Brain pericyte (primary cell): ENCODE measurements around the gene ADAMTS7.
"Not testable (repeated sequence)": the region's sequence is repeated elsewhere in the genome, so short reads cannot be mapped to it uniquely, and the experiment has no call there.

ENCODE experiments used
- DNase-seq: peaks from one replicate; pipeline ENCODE4 v3.0.0-alpha.2; 2012; ENCODE audit warnings: low read depth, low spot score

ADAMTS7 gene

GRCh38 chr15:78811124-78811824 lies at the start of gene ADAMTS7:
TSS of gene ADAMTS7 (minus strand) at chr15:78811464. CDS start at chr15:78811220, 244 bp downstream.
- no peak for DNase-seq

DNA sequence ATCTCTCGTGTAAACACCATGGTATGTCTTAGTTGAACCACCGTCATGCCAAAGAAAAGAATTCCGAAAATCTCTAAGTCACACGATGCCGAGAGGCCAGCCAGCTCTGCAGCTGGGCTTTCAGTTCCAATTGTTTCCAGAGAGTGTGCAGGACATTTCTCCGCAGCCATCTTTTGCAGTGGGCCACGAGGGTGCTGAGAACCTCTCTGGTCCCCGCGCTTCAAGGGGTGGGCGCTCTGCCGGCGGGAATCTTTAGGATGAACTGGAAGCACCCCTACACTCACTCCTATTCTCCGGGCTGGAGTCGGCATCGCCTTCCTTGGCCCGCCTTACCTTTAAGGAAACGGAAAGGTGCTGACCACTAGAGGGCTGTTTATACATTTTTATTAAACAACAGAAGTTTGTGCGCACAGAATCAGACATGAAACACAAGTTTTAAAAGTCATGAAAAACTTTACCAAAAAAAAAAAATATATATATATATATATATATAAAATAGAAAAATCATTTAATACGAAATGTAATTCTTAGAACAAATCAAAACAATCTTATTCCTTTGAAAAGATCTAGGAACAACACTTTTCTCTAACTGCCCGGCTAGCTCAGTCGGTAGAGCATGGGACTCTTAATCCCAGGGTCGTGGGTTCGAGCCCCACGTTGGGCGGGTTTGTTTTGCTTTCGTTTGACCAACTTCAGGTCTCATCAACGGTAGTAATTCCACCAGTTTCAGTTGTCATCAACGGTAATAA lies 48.9 kb upstream of the ADAMTS7 start:
- peak; percentile 47 for DNase-seq

DNA sequence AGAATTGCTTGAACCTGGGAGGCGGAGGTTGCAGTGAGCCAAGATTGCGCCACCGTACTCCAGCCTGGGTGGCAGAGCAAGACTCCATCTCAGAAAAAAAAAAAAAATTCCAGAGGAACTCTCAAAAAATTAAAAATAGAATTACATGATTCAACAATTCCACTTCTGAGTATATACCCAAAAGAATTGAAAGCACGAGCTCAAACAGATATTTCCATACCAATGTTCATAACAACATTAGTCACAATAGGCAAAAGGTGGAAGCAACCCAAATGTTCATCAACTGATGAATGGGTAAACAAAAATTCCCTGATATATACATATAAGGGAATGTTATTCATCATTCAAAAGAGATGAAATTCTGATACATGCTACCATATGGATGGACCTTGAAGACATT lies 44.5 kb upstream of the ADAMTS7 start:
- DNase-seq: no peak

DNA sequence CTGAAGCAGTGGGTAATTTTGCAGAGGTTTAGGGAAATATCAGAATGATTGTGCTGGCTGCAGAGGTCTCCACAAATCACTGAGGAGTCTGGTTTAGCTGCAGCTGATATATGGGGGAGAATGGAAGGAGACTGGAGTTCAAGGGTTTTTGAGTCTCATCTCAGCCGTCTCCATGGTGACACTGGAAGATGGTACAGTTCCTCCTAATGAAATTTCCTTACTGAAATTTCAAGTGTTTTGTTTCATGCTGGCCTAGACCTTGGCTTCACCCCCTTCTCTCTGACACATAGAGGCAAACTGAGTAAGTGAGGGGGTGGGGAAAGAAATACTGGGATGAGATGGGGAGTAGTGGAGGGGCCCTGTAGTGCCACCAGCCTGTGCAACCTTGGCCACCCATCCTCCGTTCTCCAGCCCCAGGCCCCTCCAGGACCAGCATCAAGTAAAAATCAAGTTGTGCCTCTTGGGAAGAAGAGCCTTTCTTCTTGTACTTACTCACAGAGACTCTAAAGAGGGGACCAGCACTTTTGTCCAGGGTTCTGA lies 43.6 kb upstream of the ADAMTS7 start:
- no peak for DNase-seq

DNA sequence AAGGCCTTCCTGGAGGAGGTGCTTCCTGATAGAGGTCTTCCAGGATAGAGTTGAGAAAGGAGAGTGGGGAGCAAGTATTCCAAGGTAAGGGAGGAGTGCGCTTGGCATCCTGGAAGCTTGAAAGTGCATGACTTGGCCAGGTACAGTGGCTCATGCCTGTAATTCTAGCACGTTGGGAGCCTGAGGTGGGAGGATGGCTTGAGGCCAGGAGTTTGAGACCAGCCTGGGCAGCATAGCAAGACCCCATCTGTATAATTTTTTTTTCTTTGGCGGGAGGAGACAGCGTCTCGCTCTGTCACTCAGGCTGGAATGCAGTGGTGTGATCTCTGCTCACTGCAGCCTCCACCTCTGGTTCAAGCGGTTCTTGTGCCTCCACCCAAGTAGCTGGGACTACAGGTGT lies 42.2 kb upstream of the ADAMTS7 start:
- no peak for DNase-seq

GRCh38 chr15:78850941-78851755 lies 39.9 kb upstream of the ADAMTS7 start:
- no peak for DNase-seq

DNA sequence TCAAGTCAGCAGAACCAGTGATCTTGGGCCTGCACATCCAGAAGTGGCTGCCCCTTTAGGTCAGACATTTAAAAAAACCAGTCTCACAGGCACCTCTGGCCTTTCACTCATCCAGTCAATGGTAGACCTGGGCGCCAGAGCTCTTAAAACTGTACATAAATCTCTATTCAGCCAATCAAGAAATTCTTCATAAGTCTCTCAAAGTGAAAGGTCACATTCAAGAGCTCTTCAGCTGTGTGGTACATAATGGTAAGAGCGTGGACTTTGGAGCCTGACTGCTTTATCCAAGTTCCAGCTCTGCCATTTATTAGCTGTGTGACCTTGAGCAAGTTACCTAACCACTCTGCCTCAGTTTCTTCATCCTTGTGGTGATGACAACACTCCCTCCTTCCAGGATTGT lies 39.1 kb upstream of the ADAMTS7 start:
- no peak for DNase-seq

- DNase-seq: not testable (repeated sequence)
These were observed 36.2 kb upstream of the ADAMTS7 start for GRCh38 chr15:78847387-78847906.

DNA sequence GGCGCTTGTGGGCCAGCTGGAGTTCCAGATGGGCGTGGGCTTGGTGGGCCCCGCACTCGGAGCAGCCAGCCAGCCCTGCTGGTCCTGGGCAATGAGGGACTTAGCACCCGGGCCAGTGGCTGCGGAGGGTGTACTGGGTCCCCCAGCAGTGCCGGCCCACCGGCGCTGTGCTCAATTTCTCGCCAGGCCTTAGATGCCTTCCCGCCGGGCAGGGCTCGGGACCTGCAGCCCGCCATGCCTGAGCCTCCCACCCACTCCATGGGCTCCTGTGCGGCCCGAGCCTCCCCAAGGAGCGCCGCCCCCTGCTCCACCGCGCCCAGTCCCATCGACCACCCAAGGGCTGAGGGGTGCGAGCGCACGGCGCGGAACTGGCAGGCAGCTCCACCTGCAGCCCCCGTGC lies 35.6 kb upstream of the ADAMTS7 start:
- not testable (repeated sequence) for DNase-seq

DNA sequence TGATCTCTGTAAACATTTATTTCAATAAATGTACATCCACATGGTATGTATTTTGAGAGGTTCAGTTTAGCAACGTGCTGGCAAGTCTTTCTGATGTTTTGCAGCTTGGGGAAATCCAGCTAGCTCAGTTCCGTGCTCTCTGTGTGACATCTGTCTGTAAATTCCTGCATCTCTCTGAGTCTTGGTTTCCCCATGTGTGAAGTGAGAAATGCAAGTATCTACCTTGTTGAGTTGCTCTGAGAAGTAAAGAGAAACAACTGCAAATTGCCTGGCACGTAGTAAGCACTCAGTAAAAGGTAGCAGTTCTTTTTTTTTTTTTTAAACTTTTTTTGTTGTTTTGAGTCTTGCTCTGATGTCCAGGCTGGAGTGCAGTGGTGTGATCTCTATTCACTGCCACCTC lies 31.3 kb upstream of the ADAMTS7 start:
- no peak for DNase-seq

GRCh38 chr15:78841891-78842290 lies 30.6 kb upstream of the ADAMTS7 start:
- no peak for DNase-seq

GRCh38 chr15:78841376-78841706 lies 30.1 kb upstream of the ADAMTS7 start:
- DNase-seq: no peak

DNA sequence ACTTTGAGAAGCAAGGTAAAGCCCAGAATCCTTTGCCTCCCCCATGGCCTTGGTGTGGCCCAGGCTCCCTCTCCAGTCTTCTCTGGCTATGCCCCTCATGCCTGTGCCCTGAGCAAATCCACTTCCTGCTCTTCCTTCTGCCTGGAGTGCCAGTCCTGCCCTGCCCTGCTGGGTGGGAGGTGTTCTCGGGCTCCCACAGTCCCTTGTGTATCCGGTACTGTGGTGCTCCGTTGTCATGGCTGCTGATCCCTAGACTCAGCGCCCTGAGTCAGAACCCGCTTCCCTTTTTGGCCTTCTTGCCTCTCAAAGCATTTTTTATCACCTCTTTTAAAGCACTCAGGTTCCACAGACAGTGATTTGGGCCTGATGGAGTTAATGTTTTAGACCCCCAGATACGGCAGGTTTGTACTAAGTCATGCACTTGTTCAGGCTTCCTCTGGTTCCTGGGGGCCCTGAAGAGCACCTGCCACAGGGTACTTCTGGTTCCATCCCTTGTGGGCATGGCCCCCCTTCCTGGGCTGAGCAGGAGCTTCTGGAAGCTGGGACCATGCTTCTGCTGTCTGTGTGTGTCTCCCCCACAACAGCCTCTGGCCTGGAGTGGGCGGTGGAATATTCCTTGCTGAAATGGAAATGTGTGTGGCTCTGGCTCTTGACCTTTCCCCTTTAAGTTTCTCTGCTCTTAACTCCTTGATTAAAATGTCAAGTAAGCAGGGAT lies 29.6 kb upstream of the ADAMTS7 start:
- no peak for DNase-seq

GRCh38 chr15:78839151-78839550 lies 27.9 kb upstream of the ADAMTS7 start:
- not testable (repeated sequence) for DNase-seq

DNA sequence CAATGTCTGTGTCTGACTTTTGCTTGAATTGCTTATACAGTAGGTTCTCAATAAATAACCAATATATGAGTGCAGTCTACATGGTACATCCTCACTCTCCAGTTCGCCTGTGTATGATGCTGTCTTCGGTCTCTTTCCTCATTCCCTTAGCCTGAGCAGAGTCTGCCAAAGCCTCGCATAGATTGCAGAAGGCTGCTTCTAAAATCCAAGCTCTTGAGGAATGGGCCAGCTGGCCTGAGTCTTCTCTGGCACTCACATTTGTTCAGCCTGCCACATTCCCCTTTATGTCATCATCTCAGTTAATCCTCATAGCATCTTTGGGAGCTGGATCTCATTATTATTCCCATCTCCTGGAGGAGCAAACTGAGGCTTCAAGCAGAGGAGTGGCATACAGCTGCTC lies 27.2 kb upstream of the ADAMTS7 start:
- DNase-seq: no peak

DNA sequence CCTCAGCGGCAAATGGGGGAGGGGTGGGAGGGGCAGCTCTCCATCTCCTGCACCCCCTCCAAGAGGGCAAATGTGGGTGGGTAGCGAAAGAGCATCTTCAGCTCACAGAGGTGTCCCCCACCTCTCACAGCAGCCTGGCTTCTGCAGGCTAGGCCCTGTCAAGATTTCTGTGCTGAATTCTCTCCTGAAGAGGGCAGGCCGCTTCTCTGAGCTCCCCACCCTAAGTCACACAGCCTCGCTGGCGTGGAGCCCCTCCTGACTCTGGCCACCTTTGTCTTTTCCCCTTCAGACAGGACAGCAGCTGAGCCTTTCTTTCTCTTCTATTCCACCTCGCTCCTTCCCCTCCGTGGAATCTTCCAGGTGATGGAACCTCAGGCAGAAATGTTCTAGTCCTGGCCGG lies 26.3 kb upstream of the ADAMTS7 start:
- no peak for DNase-seq

DNA sequence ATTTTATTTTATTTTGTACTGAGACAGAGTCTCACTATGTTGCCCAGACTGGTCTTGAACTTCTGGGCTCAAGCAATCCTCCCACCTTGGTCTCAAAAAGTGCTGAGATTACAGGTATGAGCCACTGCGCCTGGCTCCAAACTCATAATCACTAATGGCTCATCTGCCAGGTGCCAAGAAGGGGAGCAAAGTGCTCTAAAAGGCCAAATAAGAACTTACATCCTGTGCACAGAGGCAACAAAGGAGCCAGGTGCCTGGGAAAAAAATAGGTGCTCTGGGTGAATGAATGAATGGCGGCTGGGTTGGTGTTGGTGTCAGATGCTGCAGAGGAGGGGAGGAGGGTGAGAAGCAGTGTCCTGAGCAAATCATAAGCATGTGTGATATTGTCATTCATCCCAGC lies 25.9 kb upstream of the ADAMTS7 start:
- no peak for DNase-seq

DNA sequence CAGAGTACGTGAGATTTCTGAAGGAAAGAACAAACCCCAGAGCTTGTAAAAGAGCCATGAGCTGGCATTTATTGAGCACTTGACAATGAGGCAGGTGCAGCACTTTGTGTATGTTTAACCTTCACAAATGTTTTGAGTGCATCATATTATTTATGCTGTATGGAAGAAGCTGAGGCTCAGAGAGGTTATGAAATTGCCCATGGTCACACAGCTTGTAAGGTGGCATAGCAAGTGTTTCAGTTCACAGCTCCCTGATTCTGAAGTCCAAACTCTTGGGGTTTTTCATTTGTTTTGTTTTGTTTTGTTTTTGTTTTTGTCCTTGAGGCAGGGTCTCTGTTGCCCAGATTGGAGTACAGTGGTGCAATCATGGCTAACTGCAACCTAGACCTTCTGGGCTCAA lies 25.1 kb upstream of the ADAMTS7 start:
- DNase-seq: no peak

GRCh38 chr15:78831229-78832207 lies 20.3 kb upstream of the ADAMTS7 start:
- DNase-seq: no peak
